Common myeloid progenitor, CD34-positive (primary cell): ENCODE measurements around the gene CDHR3.

ENCODE experiments used
- CTCF ChIA-PET: fragments of 350-600 bp; sonication (Branson Sonifier 250); formaldehyde crosslinking; loops from one replicate; lab custom pipeline; 2021; ENCODE audit warnings: antibody characterized with exemption; lab: Charles Lee
- POLR2A ChIA-PET: fragments of 350-600 bp; sonication (Branson Sonifier 250); formaldehyde crosslinking; loops from one replicate; lab custom pipeline; 2021; ENCODE audit warnings: antibody characterized with exemption; lab: Charles Lee
- DNase-seq, 3 donors: peaks; one replicate each; pipeline versions ENCODE4 v3.0.0 to v3.0.0-alpha.2; 2013
- H3K27ac ChIP-seq, 2 experiments: 1 replicate in 1 of 2; 2 replicates in 1 of 2; pipeline ENCODE4 v1.7.0; 2013; ENCODE audit warnings: inconsistent platforms in 2 of 2, low read length in 2 of 2, mild to moderate bottlenecking in 2 of 2, low read depth in 1 of 2, moderate library complexity in 1 of 2; ENCODE audit not compliant: severe bottlenecking in 2 of 2, insufficient read depth in 1 of 2, poor library complexity in 1 of 2
- H3K27me3 ChIP-seq, 5 experiments: replicated peaks in 2 of 5; 1 replicate in 3 of 5; 2 replicates in 2 of 5; pipeline versions ENCODE4 v1.6.1 to v1.7.0; 2013; ENCODE audit warnings: low read length in 4 of 5, mild to moderate bottlenecking in 2 of 5, moderate library complexity in 2 of 5, inconsistent platforms in 1 of 5; ENCODE audit not compliant: insufficient read depth in 5 of 5, control insufficient read depth in 4 of 5
- H3K36me3 ChIP-seq, 4 experiments: 1 replicate in 2 of 4; 2 replicates in 2 of 4; pipeline versions ENCODE4 v1.6.1 to v1.7.0; 2013; ENCODE audit warnings: low read length in 3 of 4, control low read depth in 1 of 4, mild to moderate bottlenecking in 1 of 4; ENCODE audit not compliant: control insufficient read depth in 4 of 4, insufficient read depth in 4 of 4
- H3K4me1 ChIP-seq, 4 experiments: 1 replicate in 3 of 4; 2 replicates in 1 of 4; pipeline versions ENCODE4 v1.6.1 to v1.7.1; 2013; ENCODE audit warnings: low read length in 3 of 4, mild to moderate bottlenecking in 3 of 4, control low read depth in 1 of 4, inconsistent platforms in 1 of 4, moderate library complexity in 1 of 4; ENCODE audit not compliant: control insufficient read depth in 4 of 4, insufficient read depth in 4 of 4; ENCODE audit errors: control extremely low read depth in 1 of 4
- H3K4me3 ChIP-seq, 7 experiments: 1 replicate in 4 of 7; 2 replicates in 3 of 7; pipeline versions ENCODE4 v1.5.1 to v1.7.0; 2013; ENCODE audit warnings: mild to moderate bottlenecking in 7 of 7, low read length in 6 of 7, moderate library complexity in 6 of 7, inconsistent platforms in 2 of 7, low read depth in 2 of 7, control low read depth in 1 of 7; ENCODE audit not compliant: insufficient read depth in 4 of 7, control insufficient read depth in 1 of 7; ENCODE audit errors: extremely low read depth in 1 of 7
- H3K9me3 ChIP-seq, 5 experiments: 1 replicate in 4 of 5; 2 replicates in 1 of 5; pipeline versions ENCODE4 v1.6.1 to v1.7.1; 2013; ENCODE audit warnings: low read length in 4 of 5, mild to moderate bottlenecking in 2 of 5, inconsistent platforms in 1 of 5, low read depth in 1 of 5, moderate library complexity in 1 of 5; ENCODE audit not compliant: control insufficient read depth in 4 of 5, insufficient read depth in 2 of 5; ENCODE audit errors: control extremely low read depth in 1 of 5
- WGBS: methylation state at CpG from one replicate; pipeline ENCODE4 v1.1.5; 2013; ENCODE audit not compliant: insufficient coverage; 5-methylcytosine and 5-hydroxymethylcytosine counted together

Gene CDHR3

GRCh38 chr7:106012184-106012583, 49.1 kb downstream of the CDHR3 start:
- 94% methylated on average over 5 of the region's 5 CpGs for WGBS
- Histone ChIP-seq H3K4me1 (peaks cover 0 to 7% (median 3%) of the 10 kb centered on the region in 4 experiments), H3K4me3 (no peak overlapping the region), H3K27ac (no peak overlapping the region), H3K27me3 (peaks cover 0 to 78% (median 45%) of the 10 kb centered on the region in 5 experiments), H3K9me3 (peaks cover 0 to 13% (median 8%) of the 10 kb centered on the region in 5 experiments), H3K36me3 (no peaks in the 10 kb centered on the region)
- POLR2A ChIA-PET, result no interaction called here
- DNase-seq, result no peak
- CTCF ChIA-PET, result interaction anchor here (0.8 to 1.8 kb wide), 4 partner anchors 13 to 78 kb away, joined by 3 to 5 read pairs (median 3); no protein-coding TSS in a partner anchor

- DNase-seq, result no peak
- H3K4me1 ChIP-seq, result peaks cover 0 to 7% (median 3%) of the 10 kb centered on the region in 4 experiments
- no peak overlapping the region for H3K4me3 ChIP-seq
- H3K36me3 ChIP-seq, result no peaks in the 10 kb centered on the region
- H3K9me3 ChIP-seq, result peaks cover 0 to 10% (median 5%) of the 10 kb centered on the region in 5 experiments
- H3K27ac ChIP-seq, result no peak overlapping the region
- 100% methylated on average over 7 of the region's 8 CpGs for WGBS
- H3K27me3 ChIP-seq, result peaks cover 0 to 85% (median 51%) of the 10 kb centered on the region in 5 experiments
- ChIA-PET POLR2A (no interaction called here), CTCF (interaction anchor here (0.8 to 1.8 kb wide), 5 partner anchors 14 to 355 kb away, joined by 3 to 5 read pairs (median 4); no protein-coding TSS in a partner anchor)
Measured at GRCh38 chr7:106012935-106013439, 49.9 kb downstream of the CDHR3 start.

- DNase-seq, result peak in 1 of 3 donors; percentile 11
- H3K4me3 ChIP-seq, result no peak overlapping the region
- ChIA-PET CTCF (interaction anchor here (0.9 to 1.6 kb wide), 6 partner anchors 11 to 209 kb away, joined by 3 to 8 read pairs (median 4); no protein-coding TSS in a partner anchor), POLR2A (no interaction called here)
- H3K27me3 ChIP-seq, result peaks cover 0 to 92% (median 65%) of the 10 kb centered on the region in 5 experiments
- no peak overlapping the region for H3K27ac ChIP-seq
- WGBS, result 73% methylated on average over 9 of the region's 11 CpGs
- no peaks in the 10 kb centered on the region for H3K36me3 ChIP-seq
- no peaks in the 10 kb centered on the region for H3K9me3 ChIP-seq
- peaks cover 0 to 3% (median 0%) of the 10 kb centered on the region in 4 experiments for H3K4me1 ChIP-seq
Measured at GRCh38 chr7:106015381-106016218, 52.5 kb downstream of the CDHR3 start.

- POLR2A ChIA-PET, result no interaction called here
Measured at GRCh38 chr7:106016331-106016730, 53.3 kb downstream of the CDHR3 start.

DNA sequence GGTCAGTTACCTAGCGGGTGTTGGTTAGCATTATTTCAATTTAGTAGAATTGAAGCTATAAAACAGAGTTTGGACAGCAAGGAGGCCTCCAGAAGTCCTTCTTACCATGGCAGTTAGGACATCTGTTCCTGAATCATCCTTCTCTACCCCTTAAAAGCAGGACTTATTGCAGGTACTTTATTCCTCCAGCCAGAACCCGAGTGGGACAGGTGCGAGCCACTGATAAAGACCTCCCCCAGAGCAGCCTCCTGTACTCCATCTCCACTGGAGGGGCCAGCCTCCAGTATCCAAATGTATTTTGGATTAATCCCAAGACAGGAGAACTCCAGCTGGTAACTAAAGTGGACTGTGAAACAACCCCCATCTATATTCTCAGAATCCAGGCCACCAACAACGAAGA, 54.6 kb downstream of the CDHR3 start:
- no peak overlapping the region for H3K4me3 ChIP-seq
- ChIA-PET POLR2A (no interaction called here), CTCF (interaction anchor here (1.5 kb wide), 1 partner anchor 9 kb away, joined by 4 read pairs; no protein-coding TSS in a partner anchor)
- no peak for DNase-seq
- peaks cover 0 to 92% (median 63%) of the 10 kb centered on the region in 5 experiments for H3K27me3 ChIP-seq
- peaks cover 1 to 9% (median 7%) of the 10 kb centered on the region in 4 experiments for H3K4me1 ChIP-seq
- H3K9me3 ChIP-seq, result no peaks in the 10 kb centered on the region
- no peaks in the 10 kb centered on the region for H3K36me3 ChIP-seq
- 100% methylated on average over 2 of the region's 4 CpGs for WGBS
- H3K27ac ChIP-seq, result no peak overlapping the region

More at GRCh38 chr7:106016331-106016730, 53.3 kb downstream of the CDHR3 start:
- Histone ChIP-seq H3K27me3 (peaks cover 0 to 93% (median 63%) of the 10 kb centered on the region in 5 experiments), H3K27ac (no peak overlapping the region), H3K36me3 (no peaks in the 10 kb centered on the region), H3K9me3 (no peaks in the 10 kb centered on the region), H3K4me3 (no peak overlapping the region), H3K4me1 (peaks cover 0 to 3% (median 0%) of the 10 kb centered on the region in 4 experiments)
- DNase-seq, result no peak
- 94% methylated on average over 2 of the region's 3 CpGs for WGBS
- CTCF ChIA-PET, result no interaction called here

GRCh38 chr7:106018566-106019469, 55.8 kb downstream of the CDHR3 start:
- Histone ChIP-seq H3K27me3 (peaks cover 0 to 89% (median 61%) of the 10 kb centered on the region in 5 experiments), H3K36me3 (no peaks in the 10 kb centered on the region), H3K4me1 (peaks cover 4 to 18% (median 9%) of the 10 kb centered on the region in 4 experiments), H3K4me3 (no peak overlapping the region), H3K9me3 (no peaks in the 10 kb centered on the region), H3K27ac (no peak overlapping the region)
- ChIA-PET POLR2A (no interaction called here), CTCF (interaction anchor here (1.5 kb wide), 1 partner anchor 10 kb away, joined by 4 read pairs; no protein-coding TSS in a partner anchor)
- peak in 1 of 3 donors; percentile 34 for DNase-seq
- WGBS, result 75% methylated on average over 11 of the region's 14 CpGs
